Liver (tissue), 9 donors: ENCODE data around the gene LRRC36. TPM values are rescaled to one million over a fixed set of nuclear protein-coding genes. Genes with fewer than 3 reads are reported as not detected.

Experiments
- DNase-seq: peaks from one replicate; pipeline ENCODE4 v3.0.0-alpha.2; 2017; ENCODE audit warnings: low spot score
- H3K27ac ChIP-seq, 2 donors: one replicate each; pipeline ENCODE4 v1.7.0; 2013; ENCODE audit warnings: inconsistent platforms in 2 of 2, low read length in 2 of 2, control low read depth in 1 of 2, low read depth in 1 of 2, mild to moderate bottlenecking in 1 of 2
- H3K27me3 ChIP-seq, 4 donors: one replicate each; pipeline versions ENCODE4 v1.6.1 to v1.7.0; 2013; ENCODE audit warnings: low read length in 3 of 4, inconsistent platforms in 1 of 4, mild to moderate bottlenecking in 1 of 4, moderate library complexity in 1 of 4; ENCODE audit not compliant: control insufficient read depth in 4 of 4, insufficient read depth in 4 of 4
- H3K36me3 ChIP-seq, 4 donors: one replicate each; pipeline versions ENCODE4 v1.6.1 to v1.7.0; 2013; ENCODE audit warnings: low read length in 3 of 4, mild to moderate bottlenecking in 3 of 4, low read depth in 1 of 4, moderate library complexity in 1 of 4; ENCODE audit not compliant: control insufficient read depth in 4 of 4, insufficient read depth in 3 of 4
- H3K4me1 ChIP-seq, 4 donors: one replicate each; pipeline versions ENCODE4 v1.6.1 to v1.7.0; 2013; ENCODE audit warnings: low read length in 3 of 4, mild to moderate bottlenecking in 3 of 4, moderate library complexity in 1 of 4; ENCODE audit not compliant: control insufficient read depth in 4 of 4, insufficient read depth in 4 of 4
- H3K4me3 ChIP-seq, 3 donors: one replicate each; pipeline versions ENCODE4 v1.6.1 to v1.7.0; 2013; ENCODE audit warnings: low read length in 3 of 3, control low read depth in 1 of 3, low read depth in 1 of 3, mild to moderate bottlenecking in 1 of 3
- H3K9ac ChIP-seq, 2 donors: one replicate each; pipeline ENCODE4 v1.7.0; 2013; ENCODE audit warnings: low read length in 2 of 2, mild to moderate bottlenecking in 2 of 2, moderate library complexity in 2 of 2, control low read depth in 1 of 2, low read depth in 1 of 2
- H3K9me3 ChIP-seq, 4 donors: one replicate each; pipeline versions ENCODE4 v1.6.1 to v1.7.0; 2013; ENCODE audit warnings: low read length in 3 of 4; ENCODE audit not compliant: control insufficient read depth in 4 of 4
- EGR1 ChIP-seq, 2 donors: IDR thresholded peaks; 2 replicates each; pipeline ENCODE4 v1.6.1; 2016 to 2018; ENCODE audit warnings: antibody characterized with exemption in 2 of 2, low read depth in 2 of 2
- FOXA1 ChIP-seq: IDR thresholded peaks from 2 replicates; pipeline ENCODE4 v1.6.1; 2016; ENCODE audit warnings: antibody characterized with exemption
- FOXA2 ChIP-seq: IDR thresholded peaks from 2 replicates; pipeline ENCODE4 v1.6.1; 2016; ENCODE audit warnings: antibody characterized with exemption
- HNF4A ChIP-seq, 2 donors: conservative IDR thresholded peaks; 2 replicates each; pipeline ENCODE4 v1.6.1; 2016; ENCODE audit warnings: antibody characterized with exemption in 2 of 2, mild to moderate bottlenecking in 2 of 2
- HNF4G ChIP-seq: IDR thresholded peaks from 2 replicates; pipeline ENCODE4 v1.6.1; 2016; ENCODE audit warnings: antibody characterized with exemption
- JUND ChIP-seq, 2 donors: IDR thresholded peaks; 2 replicates each; pipeline ENCODE4 v1.6.1; 2016; ENCODE audit warnings: antibody characterized with exemption in 2 of 2
- MAX ChIP-seq: IDR thresholded peaks from 2 replicates; pipeline ENCODE4 v1.6.1; 2016; ENCODE audit warnings: antibody characterized with exemption
- NR2F2 ChIP-seq: IDR thresholded peaks from 2 replicates; pipeline ENCODE4 v1.6.1; 2016; ENCODE audit warnings: antibody characterized with exemption
- RAD21 ChIP-seq, 2 donors: IDR thresholded peaks; 2 replicates each; pipeline ENCODE4 v1.6.1; 2016; ENCODE audit warnings: antibody characterized with exemption in 2 of 2, mild to moderate bottlenecking in 2 of 2
- REST ChIP-seq: IDR thresholded peaks from 2 replicates; pipeline ENCODE4 v1.6.1; 2016; ENCODE audit warnings: antibody characterized with exemption, mild to moderate bottlenecking
- RXRA ChIP-seq, 2 donors: IDR thresholded peaks; 2 replicates each; pipeline ENCODE4 v1.6.1; 2017 to 2018; ENCODE audit warnings: antibody characterized with exemption in 2 of 2, mild to moderate bottlenecking in 1 of 2
- SP1 ChIP-seq: IDR thresholded peaks from 2 replicates; pipeline ENCODE4 v1.6.1; 2018; ENCODE audit warnings: antibody characterized with exemption, mild to moderate bottlenecking
- TAF1 ChIP-seq: conservative IDR thresholded peaks from 2 replicates; pipeline ENCODE4 v1.6.1; 2016; ENCODE audit warnings: antibody characterized with exemption, mild to moderate bottlenecking
- YY1 ChIP-seq: IDR thresholded peaks from 2 replicates; pipeline ENCODE4 v1.6.1; 2016; ENCODE audit warnings: antibody characterized with exemption, mild to moderate bottlenecking
- WGBS: extraction: QIAGEN DNeasy Blood & Tissue Kit; methylation state at CpG from one replicate; pipeline ENCODE4 v1.1.7; 2013; 5-methylcytosine and 5-hydroxymethylcytosine counted together
- polyA plus RNA-seq, 2 donors: library from polyadenylated mRNA; stranded (reverse) in 1 of 2; unstranded in 1 of 2; fragments of 200-250 nt in 1 of 2; fragments of >200 nt in 1 of 2; fragmentation: Nextera tagmentation in 1 of 2; extraction: Ambion mirVana in 1 of 2; gene quantifications; one replicate each; pipeline versions ENCODE4 v1.2.1 to v1.2.3, GENCODE V29; 2013 to 2015
- total RNA-seq, 2 donors: library from RNA; depleted of rRNA; stranded (reverse); fragments of >200 nt; gene quantifications; one replicate each; pipeline ENCODE4 v1.2.3, GENCODE V29; 2014
- TF ChIP-seq, protein P1 (sequence below): IDR thresholded peaks from 2 replicates; pipeline ENCODE4 v1.6.1; 2016; ENCODE audit warnings: antibody characterized with exemption
- TF ChIP-seq, protein P2 (sequence below): fragments of 150-350 bp; IDR thresholded peaks from 2 replicates; pipeline ENCODE4 v1.5.1; 2017; ENCODE audit warnings: improper control_type of control experiment, low read depth, low read length; ENCODE audit not compliant: missing input control
- TF ChIP-seq, protein P3 (sequence below): IDR thresholded peaks from 2 replicates; pipeline ENCODE4 v1.6.1; 2016; ENCODE audit warnings: antibody characterized with exemption
- donor health status: healthy.
- donor health status: healthy.
- donor health status: healthy.
- donor health status: healthy.
- donor health status: healthy.

LRRC36 gene
- total and polyA plus RNA-seq, 4 donors = 0.08 TPM; not detected in 3

DNA sequence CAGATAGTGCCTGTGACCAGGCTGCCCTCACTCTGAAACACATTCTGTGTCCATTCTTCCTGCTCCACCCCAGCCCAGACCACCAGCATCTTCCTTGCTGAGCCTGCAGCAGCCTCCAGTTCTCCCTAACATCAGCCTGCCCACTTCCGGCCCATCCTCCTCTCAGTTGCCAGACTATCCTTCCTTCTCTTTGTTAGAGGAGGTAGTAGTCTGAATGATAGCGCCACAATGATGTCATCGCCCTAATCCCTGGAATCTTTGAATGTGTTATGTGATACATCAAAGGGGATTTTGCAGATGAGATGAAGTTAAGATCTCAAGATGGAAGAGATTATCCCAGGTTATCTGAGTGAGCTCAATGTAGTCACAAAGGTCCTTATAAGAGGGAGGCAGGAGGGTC, 92.9 kb downstream of the LRRC36 start (continued):
- TF ChIP-seq, protein P1, sequence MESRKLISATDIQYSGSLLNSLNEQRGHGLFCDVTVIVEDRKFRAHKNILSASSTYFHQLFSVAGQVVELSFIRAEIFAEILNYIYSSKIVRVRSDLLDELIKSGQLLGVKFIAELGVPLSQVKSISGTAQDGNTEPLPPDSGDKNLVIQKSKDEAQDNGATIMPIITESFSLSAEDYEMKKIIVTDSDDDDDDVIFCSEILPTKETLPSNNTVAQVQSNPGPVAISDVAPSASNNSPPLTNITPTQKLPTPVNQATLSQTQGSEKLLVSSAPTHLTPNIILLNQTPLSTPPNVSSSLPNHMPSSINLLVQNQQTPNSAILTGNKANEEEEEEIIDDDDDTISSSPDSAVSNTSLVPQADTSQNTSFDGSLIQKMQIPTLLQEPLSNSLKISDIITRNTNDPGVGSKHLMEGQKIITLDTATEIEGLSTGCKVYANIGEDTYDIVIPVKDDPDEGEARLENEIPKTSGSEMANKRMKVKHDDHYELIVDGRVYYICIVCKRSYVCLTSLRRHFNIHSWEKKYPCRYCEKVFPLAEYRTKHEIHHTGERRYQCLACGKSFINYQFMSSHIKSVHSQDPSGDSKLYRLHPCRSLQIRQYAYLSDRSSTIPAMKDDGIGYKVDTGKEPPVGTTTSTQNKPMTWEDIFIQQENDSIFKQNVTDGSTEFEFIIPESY = no peak
- TF ChIP-seq, protein P2, sequence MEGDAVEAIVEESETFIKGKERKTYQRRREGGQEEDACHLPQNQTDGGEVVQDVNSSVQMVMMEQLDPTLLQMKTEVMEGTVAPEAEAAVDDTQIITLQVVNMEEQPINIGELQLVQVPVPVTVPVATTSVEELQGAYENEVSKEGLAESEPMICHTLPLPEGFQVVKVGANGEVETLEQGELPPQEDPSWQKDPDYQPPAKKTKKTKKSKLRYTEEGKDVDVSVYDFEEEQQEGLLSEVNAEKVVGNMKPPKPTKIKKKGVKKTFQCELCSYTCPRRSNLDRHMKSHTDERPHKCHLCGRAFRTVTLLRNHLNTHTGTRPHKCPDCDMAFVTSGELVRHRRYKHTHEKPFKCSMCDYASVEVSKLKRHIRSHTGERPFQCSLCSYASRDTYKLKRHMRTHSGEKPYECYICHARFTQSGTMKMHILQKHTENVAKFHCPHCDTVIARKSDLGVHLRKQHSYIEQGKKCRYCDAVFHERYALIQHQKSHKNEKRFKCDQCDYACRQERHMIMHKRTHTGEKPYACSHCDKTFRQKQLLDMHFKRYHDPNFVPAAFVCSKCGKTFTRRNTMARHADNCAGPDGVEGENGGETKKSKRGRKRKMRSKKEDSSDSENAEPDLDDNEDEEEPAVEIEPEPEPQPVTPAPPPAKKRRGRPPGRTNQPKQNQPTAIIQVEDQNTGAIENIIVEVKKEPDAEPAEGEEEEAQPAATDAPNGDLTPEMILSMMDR = no peak
- TF ChIP-seq, protein P3, sequence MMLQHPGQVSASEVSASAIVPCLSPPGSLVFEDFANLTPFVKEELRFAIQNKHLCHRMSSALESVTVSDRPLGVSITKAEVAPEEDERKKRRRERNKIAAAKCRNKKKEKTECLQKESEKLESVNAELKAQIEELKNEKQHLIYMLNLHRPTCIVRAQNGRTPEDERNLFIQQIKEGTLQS = no peak
- TF ChIP-seq NR2F2 (no peak), TAF1 (no peak), JUND (IDR thresholded peaks at IDR 0.05) (no peak), SP1 (no peak), RXRA (IDR thresholded peaks at IDR 0.05) (no peak), FOXA1 (no peak), YY1 (no peak)

DNA sequence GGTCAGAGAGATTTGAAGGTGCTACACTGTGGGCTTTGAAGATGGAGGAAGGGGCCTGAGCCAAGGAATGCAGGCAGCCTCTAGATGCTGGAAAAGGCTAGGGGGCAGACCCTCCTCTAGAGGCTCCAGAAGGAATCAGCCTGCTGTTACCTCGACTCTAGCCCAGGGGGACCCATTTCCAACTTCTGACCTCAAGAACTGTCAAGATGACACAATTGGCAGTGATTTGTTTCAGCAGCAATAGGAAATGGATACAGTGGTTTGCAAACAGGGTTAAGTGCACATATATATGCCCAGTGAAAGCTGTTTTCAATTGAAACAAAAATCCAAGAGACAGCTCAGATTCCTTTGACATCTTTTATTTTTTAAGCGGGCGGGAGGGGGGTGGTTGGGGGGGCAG, 93.3 kb downstream of the LRRC36 start:
- Histone ChIP-seq H3K27me3 (no peaks in the 10 kb centered on the region), H3K4me3 (no peak overlapping the region), H3K9ac (no peak overlapping the region), H3K36me3 (no peaks in the 10 kb centered on the region), H3K4me1 (peaks cover 5 to 10% (median 7%) of the 10 kb centered on the region in 4 donors), H3K27ac (no peak overlapping the region), H3K9me3 (no peaks in the 10 kb centered on the region)
- TF ChIP-seq RAD21 (IDR thresholded peaks at IDR 0.05) (no peak), YY1 (no peak), JUND (IDR thresholded peaks at IDR 0.05) (no peak), REST (no peak), EGR1 (IDR thresholded peaks at IDR 0.05; ENCODE audit: low read depth in 2 of 2) (no peak), RXRA (IDR thresholded peaks at IDR 0.05) (no peak), NR2F2 (no peak), HNF4G (no peak), FOXA1 (no peak), FOXA2 (no peak), HNF4A (conservative IDR thresholded peaks at IDR 0.05) (no peak), MAX (no peak)
- TF ChIP-seq, protein P3 = no peak
- TF ChIP-seq, protein P2 = no peak
- TF ChIP-seq, protein P1 = no peak
- DNase-seq = no peak
- 85% methylated on average over 3 of the region's 3 CpGs for WGBS
